Left forelimb (tissue), 1 donor: Measurements from ENCODE around the gene KLLN.
"Not testable (repeated sequence)": the region's sequence is repeated elsewhere in the genome, so short reads cannot be mapped to it uniquely, and the experiment has no call there.

Experiments used
- DNase-seq: peaks from one replicate; pipeline ENCODE4 v3.0.0-alpha.2; 2018; ENCODE audit warnings: low spot score

KLLN gene

DNA sequence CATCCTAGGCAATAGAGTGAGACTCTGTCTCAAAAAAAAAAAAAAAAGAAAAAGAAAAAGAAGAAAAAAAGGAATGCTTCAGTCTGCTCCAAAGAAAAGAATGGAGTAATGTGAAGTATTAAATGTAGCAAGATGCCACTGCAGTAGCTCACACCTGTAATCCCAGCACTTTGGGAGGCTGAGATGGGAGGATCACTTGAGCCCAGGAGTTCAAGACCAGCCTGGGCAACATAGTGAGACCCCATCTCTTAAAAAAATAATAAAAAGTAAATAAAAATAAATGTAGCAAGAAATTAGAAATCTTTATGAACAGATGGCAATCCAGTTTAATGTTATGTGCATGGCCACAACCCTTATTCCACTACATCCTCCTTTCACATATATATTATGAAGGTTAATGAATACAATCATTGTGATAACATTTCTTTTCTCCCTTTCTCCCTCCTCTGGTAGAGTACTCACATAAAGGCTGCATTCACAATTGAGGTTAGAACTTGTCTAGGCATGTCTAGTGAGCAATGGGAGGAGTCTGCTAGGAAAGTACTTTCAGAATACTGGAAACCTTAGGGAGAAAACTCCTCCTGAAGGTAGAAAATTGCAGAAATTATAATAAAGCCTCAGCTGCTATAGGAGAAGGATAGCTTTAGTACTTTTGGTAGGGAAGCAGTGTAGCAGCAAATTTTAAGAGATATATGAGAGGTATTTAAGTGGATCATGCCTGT lies 20.4 kb downstream of the KLLN start:
- DNase-seq = no peak

DNA sequence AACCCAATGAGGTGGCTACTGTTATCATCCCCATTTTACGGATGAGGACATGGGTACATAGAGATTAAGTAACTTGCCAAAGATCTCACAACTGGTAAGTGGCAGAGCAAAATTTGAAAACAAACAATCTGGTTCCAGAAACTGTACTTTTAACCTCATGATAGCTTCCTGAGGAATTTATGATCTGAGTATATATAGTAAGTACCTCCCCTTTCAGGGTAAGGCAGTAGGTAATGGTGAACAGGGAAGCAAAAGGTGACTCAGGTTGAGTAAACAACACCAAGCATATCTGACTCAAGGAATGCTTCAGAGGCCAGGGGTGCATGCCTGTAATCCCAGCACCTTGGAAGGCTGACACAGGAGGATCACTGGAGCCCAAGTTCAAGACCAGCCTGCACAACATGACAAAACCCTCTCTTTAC lies 21.1 kb downstream of the KLLN start:
- DNase-seq = no peak

GRCh38 chr10:87841186-87841585 lies 22.1 kb downstream of the KLLN start:
- no peak for DNase-seq

- DNase-seq = no peak
These were observed 24.7 kb downstream of the KLLN start for GRCh38 chr10:87838650-87839049.

DNA sequence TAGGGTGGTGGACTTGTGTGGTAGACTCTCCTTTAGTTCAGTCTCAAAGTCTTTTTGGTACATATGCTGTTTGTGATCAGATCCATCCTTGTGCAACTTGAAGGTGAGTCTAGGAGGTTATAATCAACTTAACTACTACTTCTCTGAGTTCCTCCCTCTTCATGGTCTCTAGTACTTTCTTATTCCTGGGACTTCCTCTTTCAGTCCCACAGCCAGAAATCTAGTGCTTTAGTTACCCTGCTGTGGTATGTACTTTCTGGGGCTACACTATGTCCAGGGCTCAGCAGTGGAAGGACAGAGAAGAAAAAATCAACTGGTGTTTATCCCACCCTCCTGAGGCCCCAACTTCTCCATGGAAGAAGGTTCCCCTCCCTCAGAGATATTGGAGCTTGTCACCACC lies 25.9 kb downstream of the KLLN start:
- no peak for DNase-seq

- DNase-seq = no peak
These were observed 27.2 kb downstream of the KLLN start for GRCh38 chr10:87836098-87836497.

GRCh38 chr10:87829986-87830729 lies 33.2 kb downstream of the KLLN start:
- DNase-seq = no peak

GRCh38 chr10:87829051-87829450 lies 34.3 kb downstream of the KLLN start:
- not testable (repeated sequence) for DNase-seq

DNA sequence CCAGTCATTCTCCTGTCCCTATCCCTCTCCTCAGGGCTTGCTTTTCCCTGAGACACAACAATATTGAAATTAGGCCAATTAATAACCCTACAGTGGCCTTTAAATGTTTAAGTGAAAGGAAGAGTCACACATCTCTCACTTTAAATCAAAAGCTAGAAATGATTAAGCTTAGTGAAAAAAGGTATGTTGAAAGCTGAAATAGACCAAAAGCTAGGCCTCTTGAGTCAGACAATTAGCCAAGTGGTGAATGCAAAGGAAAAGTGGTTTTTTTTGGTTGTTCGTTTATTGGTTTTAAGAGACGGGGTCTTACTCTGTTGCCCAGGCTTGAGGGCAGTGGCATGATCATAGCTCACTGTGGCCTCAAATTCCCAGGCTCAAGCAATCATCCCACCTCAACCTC lies 35.7 kb downstream of the KLLN start:
- no peak for DNase-seq

DNA sequence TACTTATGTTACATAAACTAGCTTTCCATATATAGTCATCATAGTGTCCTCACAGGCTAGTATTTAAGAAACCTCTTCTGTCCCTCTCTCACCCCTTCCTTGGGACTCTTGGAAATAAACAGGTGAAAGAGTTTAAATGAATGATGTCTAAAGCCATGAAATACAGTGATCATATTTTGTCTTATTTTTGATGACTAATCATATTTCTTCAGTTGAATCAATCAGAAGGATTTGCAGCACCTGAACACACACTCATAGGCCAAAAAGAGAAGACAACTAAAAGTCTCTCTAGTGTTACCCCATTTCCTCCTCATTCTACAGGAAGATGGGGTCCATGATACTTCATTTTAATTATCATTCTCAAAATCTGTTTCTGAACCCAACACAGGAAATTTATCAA lies 36.7 kb downstream of the KLLN start:
- DNase-seq = no peak

DNA sequence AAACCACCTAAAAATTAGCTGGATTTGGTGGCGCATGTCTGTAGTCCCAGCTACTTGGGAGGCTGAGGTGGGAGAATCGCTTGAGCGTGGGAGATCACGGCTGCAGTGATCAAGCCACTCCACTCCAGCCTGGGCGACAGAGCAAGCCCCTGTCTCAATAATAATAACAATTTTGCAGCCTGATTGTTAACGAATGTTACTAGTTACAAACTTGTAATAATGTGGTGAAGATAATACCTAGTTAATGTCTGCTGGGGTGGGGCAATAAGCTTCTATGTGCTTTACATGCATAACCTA lies 44.1 kb downstream of the KLLN start:
- DNase-seq = no peak

- no peak for DNase-seq
These were observed 44.6 kb downstream of the KLLN start for GRCh38 chr10:87818505-87819288.

DNA sequence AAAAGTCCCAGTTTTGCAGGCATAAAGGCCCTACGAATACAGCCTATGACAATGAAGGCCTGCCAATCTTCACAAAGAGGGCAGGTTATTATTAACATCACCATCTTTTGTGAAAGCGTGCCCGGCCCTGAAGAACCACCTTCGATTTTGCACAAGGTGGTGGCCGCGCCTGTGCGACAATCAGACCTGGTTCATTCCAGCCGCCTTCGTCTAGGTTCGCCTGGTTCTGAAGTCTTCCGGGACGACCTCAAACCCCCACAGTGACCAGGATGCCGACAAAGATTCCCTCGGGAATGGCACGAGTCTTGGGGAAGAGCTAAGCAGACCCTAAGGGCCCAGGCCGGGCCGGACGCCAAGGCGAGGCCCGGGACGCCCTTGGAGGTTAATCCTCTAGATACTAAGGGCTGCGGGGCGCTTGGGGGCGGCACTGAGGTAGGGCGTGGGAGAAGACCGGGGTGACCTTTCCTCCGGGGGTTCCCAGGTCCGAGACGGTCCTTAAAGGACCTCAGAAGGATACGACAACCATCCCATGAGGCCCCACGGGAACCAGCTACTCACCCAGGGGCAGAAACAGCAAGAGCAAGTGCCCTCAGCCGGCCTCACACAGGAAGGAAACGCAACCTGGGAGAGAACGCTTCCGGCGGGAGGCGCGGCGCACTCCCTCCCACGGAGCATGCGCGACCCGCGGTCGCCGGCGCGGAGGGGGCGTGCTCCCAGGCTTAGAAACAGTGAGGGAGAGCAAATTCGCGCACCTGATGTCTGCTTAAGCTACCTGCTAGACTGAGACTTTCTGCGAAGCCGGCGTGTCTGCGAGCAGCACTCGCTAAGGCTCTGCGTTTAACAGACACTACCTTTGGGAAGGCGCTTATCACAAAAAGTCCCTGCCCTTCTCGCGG lies 45.5 kb downstream of the KLLN start, which contains the start of gene ATAD1:
Gene ATAD1, minus strand, starts transcription at position 618 of the 896 bp plus-strand sequence. CDS start 3,627 bp downstream, outside the sequence.
- DNase-seq = peak; percentile 87

- no peak for DNase-seq
These were observed 46.3 kb downstream of the KLLN start for GRCh38 chr10:87816898-87817608.

- no peak for DNase-seq
These were observed 47.0 kb downstream of the KLLN start for GRCh38 chr10:87816163-87816897.
